ENCODE data around the gene SCN1A. TPM values are rescaled to one million over a fixed set of nuclear protein-coding genes. Genes with fewer than 3 reads are reported as not detected.

The SCN1A gene
- total and polyA plus RNA-seq, 2 of the 8 experiments (the other 6 are each of a cell fraction or from before 2014, with no cell fraction given): 0.18 to 1.9 TPM

DNA sequence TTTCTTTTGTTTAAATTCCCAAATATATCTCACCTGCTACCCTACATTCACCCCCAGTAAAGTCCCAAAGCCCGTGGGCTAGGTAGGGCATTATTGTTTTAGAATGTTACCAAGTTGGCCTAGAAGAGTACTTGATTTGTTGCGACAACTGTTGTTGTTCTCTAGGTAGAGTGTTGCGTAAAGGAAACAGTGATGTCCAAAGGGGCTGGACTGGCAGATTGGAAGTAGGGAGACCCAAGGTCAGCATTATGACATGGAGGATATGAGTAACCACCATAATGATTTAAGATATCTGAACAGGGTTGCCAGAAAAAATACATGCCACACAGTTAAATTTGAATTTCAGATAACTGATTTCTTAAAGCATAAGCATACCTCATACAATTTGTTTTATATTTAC is 39.2 kb downstream of the SCN1A start:
- Histone ChIP-seq H2AFZ (ENCODE audit: low read length) (no peak overlapping the region), H2BK120ac (replicated peaks; ENCODE audit: low read depth, low read length) (no peak overlapping the region), H3K27ac (ENCODE audit: low read depth, low read length) (no peak overlapping the region), H2AK5ac (ENCODE audit: low read depth, low read length) (no peak overlapping the region), H4K5ac (ENCODE audit: insufficient read length, low read depth, low read length) (no peak overlapping the region), H2BK15ac (ENCODE audit: low read length) (no peak overlapping the region), H3K27me3 (replicated peaks in 1 of 4; ENCODE audit: control insufficient read depth in 3 of 4, extremely low read depth in 1 of 4, insufficient read depth in 3 of 4, low read length in 3 of 4) (no peaks in the 10 kb centered on the region), H3K79me2 (ENCODE audit: control insufficient read depth in 1 of 2, insufficient read depth in 2 of 2, low read length in 2 of 2) (no peaks in the 10 kb centered on the region), H4K8ac (ENCODE audit: extremely low read depth, insufficient read depth, low read length) (no peak overlapping the region), H3K56ac (replicated peaks; ENCODE audit: insufficient read length, low read depth, low read length) (no peak overlapping the region), H2BK12ac (ENCODE audit: low read depth, low read length) (no peak overlapping the region), H3K9me3 (ENCODE audit: insufficient read depth in 2 of 2, low read depth in 1 of 2, low read length in 1 of 2) (no peaks in the 10 kb centered on the region), H3K18ac (ENCODE audit: extremely low read depth, low read length) (no peak overlapping the region), H2BK20ac (ENCODE audit: low read length) (no peak overlapping the region), H3K79me1 (ENCODE audit: low read depth, low read length) (no peaks in the 10 kb centered on the region), H3K4me1 (replicated peaks in 1 of 4; ENCODE audit: control insufficient read depth in 3 of 4, insufficient read depth in 4 of 4, low read length in 3 of 4) (peaks cover 0 to 2% (median 0%) of the 10 kb centered on the region in 4 experiments; a peak in 1 of 7 replicates), H3K4me3 (ENCODE audit: extremely low read depth in 1 of 4, insufficient read depth in 2 of 4, low read depth in 3 of 4, low read length in 4 of 4) (no peak overlapping the region), H4K20me1 (replicated peaks in 1 of 2; ENCODE audit: control insufficient read depth in 1 of 2, insufficient read depth in 2 of 2, low read length in 2 of 2) (no peaks in the 10 kb centered on the region), H2BK5ac (ENCODE audit: low read depth, low read length) (no peak overlapping the region), H3K4ac (replicated peaks; ENCODE audit: insufficient read length, low read depth, low read length) (no peak overlapping the region), H3K4me2 (ENCODE audit: insufficient read depth in 1 of 2, low read depth in 2 of 2, low read length in 2 of 2) (no peak overlapping the region), H3K23ac (ENCODE audit: insufficient read length) (no peak overlapping the region), H3K9ac (replicated peaks in 1 of 4; ENCODE audit: extremely low read depth in 1 of 4, low read depth in 3 of 4, low read length in 3 of 4) (no peak overlapping the region), H4K91ac (replicated peaks; ENCODE audit: insufficient read length, low read length) (no peak overlapping the region), H3K14ac (ENCODE audit: insufficient read length) (no peak overlapping the region), H3K36me3 (ENCODE audit: control insufficient read depth in 2 of 4, insufficient read depth in 4 of 4, low read length in 3 of 4) (no peaks in the 10 kb centered on the region), H3K23me2 (ENCODE audit: low read depth, low read length) (no peaks in the 10 kb centered on the region; the same call in 1 of the 2 replicates)
- POLR2A ChIA-PET (ENCODE audit: partially characterized antibody): no interaction called here
- TF ChIP-seq CREB1 (IDR thresholded peaks at IDR 0.05): no peak
- no peak for TF ChIP-seq TEAD4 (IDR thresholded peaks at IDR 0.05; ENCODE audit: low read depth, low read length)
- no peak for TF ChIP-seq SIN3A (conservative IDR thresholded peaks at IDR 0.05 in 1 of 2, IDR thresholded peaks at IDR 0.05 in 1 of 2; ENCODE audit: low read depth in 1 of 2, low read length in 2 of 2)
- no peak for TF ChIP-seq KDM5A (IDR thresholded peaks at IDR 0.05; ENCODE audit: low read length)
- TF ChIP-seq HDAC6 (IDR thresholded peaks at IDR 0.05; ENCODE audit: low read depth, low read length): no peak
- TF ChIP-seq CHD2 (IDR thresholded peaks at IDR 0.05; ENCODE audit: low read length): no peak
- TF ChIP-seq, protein P1, sequence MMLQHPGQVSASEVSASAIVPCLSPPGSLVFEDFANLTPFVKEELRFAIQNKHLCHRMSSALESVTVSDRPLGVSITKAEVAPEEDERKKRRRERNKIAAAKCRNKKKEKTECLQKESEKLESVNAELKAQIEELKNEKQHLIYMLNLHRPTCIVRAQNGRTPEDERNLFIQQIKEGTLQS (IDR thresholded peaks at IDR 0.05; ENCODE audit: insufficient read depth, low read depth, low read length): no peak
- no peak for TF ChIP-seq ASH2L (IDR thresholded peaks at IDR 0.05; ENCODE audit: low read length)
- no peak for TF ChIP-seq RAD21 (IDR thresholded peaks at IDR 0.05 in 1 of 2, conservative IDR thresholded peaks at IDR 0.05 in 1 of 2; ENCODE audit: low read depth in 2 of 2, low read length in 2 of 2)
- FAIRE-seq: no peak
- no peak for DNase-seq (ENCODE audit: low read depth in 1 of 2, low spot score in 2 of 2)
- WGBS, 2 experiments (ENCODE audit: extremely low coverage in 1 of 2, insufficient coverage in 1 of 2, insufficient read length in 1 of 2, insufficient replicate concordance in 2 of 2, low coverage in 1 of 2, low lambda C conversion rate in 2 of 2, missing lambda C conversion rate in 1 of 2): 80% methylated on average over 3 of the region's 3 CpGs; no CpG with 5 or more reads in 1 of the 2 experiments
- CTCF ChIA-PET (ENCODE audit: partially characterized antibody): no interaction called here
